HEK293 (cell line): ENCODE results near the gene YPEL5.

Experiments used
- CTCF ChIA-PET: fragments of 350-600 bp; formaldehyde crosslinking; extraction: SDS; loops from one replicate; lab custom pipeline; 2021; ENCODE audit warnings: antibody characterized with exemption; lab: Yijun Ruan, JAX
- POLR2A ChIA-PET: fragments of 300-600 bp; formaldehyde crosslinking; extraction: SDS; loops from one replicate; lab custom pipeline; 2020; ENCODE audit warnings: antibody characterized with exemption, inconsistent platforms; lab: Yijun Ruan, JAX
- H3K27ac ChIP-seq: fragments of 200-500 bp; sonication (Bioruptor generic); 2 replicates; pipeline ENCODE4 v1.5.1; 2014; ENCODE audit warnings: low read depth, low read length, control low read depth, inconsistent platforms; ENCODE audit errors: extremely low read depth
- H3K36me3 ChIP-seq, 2 experiments: fragments of 200-500 bp in 1 of 2; sonication (Bioruptor generic) in 1 of 2; 1 replicate in 1 of 2; 2 replicates in 1 of 2; pipeline ENCODE4 v1.5.1; 2014 to 2017; ENCODE audit warnings: inconsistent platforms in 2 of 2, low read length in 2 of 2; ENCODE audit not compliant: control insufficient read depth in 2 of 2, insufficient read depth in 1 of 2
- H3K4me1 ChIP-seq: fragments of 200-500 bp; sonication (Bioruptor generic); 2 replicates; pipeline ENCODE4 v1.5.1; 2014; ENCODE audit warnings: mild to moderate bottlenecking, low read length, inconsistent platforms; ENCODE audit not compliant: control insufficient read depth, insufficient read depth
- H3K4me3 ChIP-seq: 2 replicates; pipeline ENCODE4 v1.5.1; 2011; ENCODE audit warnings: low read depth, mild to moderate bottlenecking, control low read depth, low read length, moderate library complexity
- H3K9me3 ChIP-seq: fragments of 200-500 bp; sonication (Bioruptor generic); 2 replicates; pipeline ENCODE4 v1.5.1; 2014; ENCODE audit warnings: low read depth, low read length, inconsistent platforms; ENCODE audit not compliant: control insufficient read depth, insufficient read depth
- FEZF1 ChIP-seq: fragments of 450-650 bp; formaldehyde crosslinking; IDR thresholded peaks from 2 replicates; pipeline ENCODE4 v1.5.1; 2016; ENCODE audit warnings: missing biosample characterization, missing genetic modification characterization
- GLI2 ChIP-seq: fragments of 450-650 bp; formaldehyde crosslinking; IDR thresholded peaks from 2 replicates; pipeline ENCODE4; 2017; ENCODE audit warnings: missing biosample characterization, missing genetic modification characterization, low read depth, borderline replicate concordance
- IKZF3 ChIP-seq: fragments of 450-650 bp; IDR thresholded peaks from 2 replicates; pipeline ENCODE4 v1.5.0; 2018; ENCODE audit warnings: missing biosample characterization, mild to moderate bottlenecking, missing genetic modification characterization, moderate library complexity
- KLF8 ChIP-seq: fragments of 450-650 bp; formaldehyde crosslinking; IDR thresholded peaks from 2 replicates; pipeline ENCODE4 v1.5.1; 2016; ENCODE audit warnings: missing biosample characterization, missing genetic modification characterization
- MYNN ChIP-seq: fragments of 450-650 bp; formaldehyde crosslinking; IDR thresholded peaks from 2 replicates; pipeline ENCODE4 v1.5.1; 2016; ENCODE audit warnings: missing biosample characterization, missing genetic modification characterization, borderline replicate concordance
- REPIN1 ChIP-seq: fragments of 450-650 bp; formaldehyde crosslinking; IDR thresholded peaks from 2 replicates; pipeline ENCODE4 v1.5.1; 2017; ENCODE audit warnings: missing biosample characterization, missing genetic modification characterization, low read depth
- SALL2 ChIP-seq: fragments of 450-650 bp; formaldehyde crosslinking; IDR thresholded peaks from 2 replicates; pipeline ENCODE4 v1.5.0; 2017; ENCODE audit warnings: missing biosample characterization, mild to moderate bottlenecking, missing genetic modification characterization, borderline replicate concordance
- ZBTB17 ChIP-seq: fragments of 450-650 bp; formaldehyde crosslinking; IDR thresholded peaks from 2 replicates; pipeline ENCODE4 v1.5.1; 2016; ENCODE audit warnings: missing biosample characterization, missing genetic modification characterization
- ZFP41 ChIP-seq: fragments of 450-650 bp; formaldehyde crosslinking; IDR thresholded peaks from 2 replicates; pipeline ENCODE4 v1.5.1; 2016; ENCODE audit warnings: missing biosample characterization, missing genetic modification characterization, borderline replicate concordance
- ZNF132 ChIP-seq: fragments of 450-650 bp; formaldehyde crosslinking; IDR thresholded peaks from 2 replicates; pipeline ENCODE4 v1.5.1; 2017; ENCODE audit warnings: missing biosample characterization, missing genetic modification characterization, borderline replicate concordance
- ZNF266 ChIP-seq: fragments of 450-650 bp; formaldehyde crosslinking; IDR thresholded peaks from 2 replicates; pipeline ENCODE4 v1.5.1; 2016; ENCODE audit warnings: missing biosample characterization, missing genetic modification characterization, low read depth
- ZNF341 ChIP-seq: fragments of 450-650 bp; formaldehyde crosslinking; IDR thresholded peaks from 2 replicates; pipeline ENCODE4; 2016; ENCODE audit warnings: low read depth, missing biosample characterization, missing genetic modification characterization
- ZNF354C ChIP-seq: fragments of 450-650 bp; formaldehyde crosslinking; IDR thresholded peaks from 2 replicates; pipeline ENCODE4 v1.5.1; 2016; ENCODE audit warnings: missing biosample characterization, missing genetic modification characterization, low read depth, borderline replicate concordance
- ZNF521 ChIP-seq: fragments of 450-650 bp; formaldehyde crosslinking; IDR thresholded peaks from 2 replicates; pipeline ENCODE4 v1.5.1; 2017; ENCODE audit warnings: missing biosample characterization, mild to moderate bottlenecking, missing genetic modification characterization
- ZNF555 ChIP-seq: fragments of 450-650 bp; formaldehyde crosslinking; conservative IDR thresholded peaks from 2 replicates; pipeline ENCODE4 v1.5.1; 2017; ENCODE audit warnings: missing biosample characterization, mild to moderate bottlenecking, missing genetic modification characterization, inconsistent platforms
- ZNF600 ChIP-seq: fragments of 450-650 bp; formaldehyde crosslinking; IDR thresholded peaks from 2 replicates; pipeline ENCODE4 v1.5.1; 2016; ENCODE audit warnings: missing biosample characterization, missing genetic modification characterization
- ZNF654 ChIP-seq: fragments of 450-650 bp; formaldehyde crosslinking; IDR thresholded peaks from 2 replicates; pipeline ENCODE4 v1.5.1; 2016; ENCODE audit warnings: low read depth, missing biosample characterization, missing genetic modification characterization
- ZNF830 ChIP-seq: fragments of 450-650 bp; IDR thresholded peaks from 2 replicates; pipeline ENCODE4 v1.5.0; 2018; ENCODE audit warnings: missing biosample characterization, missing genetic modification characterization, low read depth, mild to moderate bottlenecking, moderate library complexity
- ZSCAN18 ChIP-seq: fragments of 450-650 bp; formaldehyde crosslinking; IDR thresholded peaks from 2 replicates; pipeline ENCODE4 v1.5.1; 2016; ENCODE audit warnings: missing biosample characterization, missing genetic modification characterization
- ZSCAN30 ChIP-seq: fragments of 450-650 bp; IDR thresholded peaks from 2 replicates; pipeline ENCODE4 v1.5.1; 2018; ENCODE audit warnings: missing biosample characterization, mild to moderate bottlenecking, missing genetic modification characterization, moderate library complexity
- TF ChIP-seq, protein P1 (sequence below): fragments of 450-650 bp; formaldehyde crosslinking; IDR thresholded peaks from 2 replicates; pipeline ENCODE4 v1.5.1; 2016; ENCODE audit warnings: missing biosample characterization, missing genetic modification characterization
- TF ChIP-seq, protein P2 (sequence below): fragments of 450-650 bp; formaldehyde crosslinking; IDR thresholded peaks from 2 replicates; pipeline ENCODE4 v1.5.1; 2016; ENCODE audit warnings: missing biosample characterization, missing genetic modification characterization
- TF ChIP-seq, protein P3 (sequence below): fragments of 450-650 bp; formaldehyde crosslinking; IDR thresholded peaks from 2 replicates; pipeline ENCODE4 v1.5.1; 2017; ENCODE audit warnings: missing biosample characterization, missing genetic modification characterization
- TF ChIP-seq, protein P4 (sequence below): fragments of 450-650 bp; formaldehyde crosslinking; IDR thresholded peaks from 2 replicates; pipeline ENCODE4 v1.5.1; 2017; ENCODE audit warnings: missing biosample characterization, missing genetic modification characterization

The YPEL5 gene

DNA sequence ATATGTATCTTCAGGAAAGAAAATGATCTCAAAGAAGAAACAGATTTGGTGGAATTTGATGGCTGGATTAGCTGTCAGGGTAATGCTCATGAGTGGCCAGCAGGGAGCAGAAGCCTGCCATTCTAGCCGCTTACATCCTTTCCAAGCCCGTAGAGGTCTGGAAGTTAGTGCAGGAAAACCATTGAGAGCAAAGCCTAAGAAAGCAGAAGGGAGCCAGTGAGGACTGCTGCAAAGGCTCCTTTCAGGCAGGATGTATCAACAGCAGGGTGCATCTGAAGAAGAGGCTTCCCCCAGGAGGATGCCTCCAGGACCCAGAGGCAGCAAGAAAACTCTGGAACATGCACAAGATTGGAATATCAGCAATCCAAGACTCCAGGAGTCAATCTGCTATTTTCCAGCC is 61.6 kb downstream of the YPEL5 start:
- Histone ChIP-seq H3K9me3 (no peaks in the 10 kb centered on the region), H3K4me1 (no peaks in the 10 kb centered on the region), H3K4me3 (no peak overlapping the region), H3K36me3 (no peaks in the 10 kb centered on the region), H3K27ac (no peak overlapping the region)
- CTCF ChIA-PET, result interaction anchor here (0.6 to 8.0 kb wide), 53 partner anchors 9 to 972 kb away, joined by 3 to 272 read pairs (median 4); partner anchors contain the start of genes LBH and LCLAT1
- TF ChIP-seq ZSCAN18, result no peak
- peak; percentile 22; the same call in 1 of the 2 replicates for TF ChIP-seq ZBTB17
- no peak for TF ChIP-seq ZNF600
- TF ChIP-seq, protein P1, sequence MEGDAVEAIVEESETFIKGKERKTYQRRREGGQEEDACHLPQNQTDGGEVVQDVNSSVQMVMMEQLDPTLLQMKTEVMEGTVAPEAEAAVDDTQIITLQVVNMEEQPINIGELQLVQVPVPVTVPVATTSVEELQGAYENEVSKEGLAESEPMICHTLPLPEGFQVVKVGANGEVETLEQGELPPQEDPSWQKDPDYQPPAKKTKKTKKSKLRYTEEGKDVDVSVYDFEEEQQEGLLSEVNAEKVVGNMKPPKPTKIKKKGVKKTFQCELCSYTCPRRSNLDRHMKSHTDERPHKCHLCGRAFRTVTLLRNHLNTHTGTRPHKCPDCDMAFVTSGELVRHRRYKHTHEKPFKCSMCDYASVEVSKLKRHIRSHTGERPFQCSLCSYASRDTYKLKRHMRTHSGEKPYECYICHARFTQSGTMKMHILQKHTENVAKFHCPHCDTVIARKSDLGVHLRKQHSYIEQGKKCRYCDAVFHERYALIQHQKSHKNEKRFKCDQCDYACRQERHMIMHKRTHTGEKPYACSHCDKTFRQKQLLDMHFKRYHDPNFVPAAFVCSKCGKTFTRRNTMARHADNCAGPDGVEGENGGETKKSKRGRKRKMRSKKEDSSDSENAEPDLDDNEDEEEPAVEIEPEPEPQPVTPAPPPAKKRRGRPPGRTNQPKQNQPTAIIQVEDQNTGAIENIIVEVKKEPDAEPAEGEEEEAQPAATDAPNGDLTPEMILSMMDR (tag by site-specific recombination), result peak; percentile 55; the same call in 1 of the 2 replicates
- TF ChIP-seq ZNF654 (tag by site-specific recombination), result peak; percentile 77
- TF ChIP-seq ZNF341 (tag by site-specific recombination), result no peak
- TF ChIP-seq FEZF1 (tag by site-specific recombination), result no peak
- peak; percentile 45; the same call in 1 of the 2 replicates for TF ChIP-seq IKZF3 (tag by site-specific recombination)
- POLR2A ChIA-PET, result interaction anchor here (2.8 kb wide), 1 partner anchor 25 kb away, joined by 11 read pairs; no protein-coding TSS in a partner anchor

DNA sequence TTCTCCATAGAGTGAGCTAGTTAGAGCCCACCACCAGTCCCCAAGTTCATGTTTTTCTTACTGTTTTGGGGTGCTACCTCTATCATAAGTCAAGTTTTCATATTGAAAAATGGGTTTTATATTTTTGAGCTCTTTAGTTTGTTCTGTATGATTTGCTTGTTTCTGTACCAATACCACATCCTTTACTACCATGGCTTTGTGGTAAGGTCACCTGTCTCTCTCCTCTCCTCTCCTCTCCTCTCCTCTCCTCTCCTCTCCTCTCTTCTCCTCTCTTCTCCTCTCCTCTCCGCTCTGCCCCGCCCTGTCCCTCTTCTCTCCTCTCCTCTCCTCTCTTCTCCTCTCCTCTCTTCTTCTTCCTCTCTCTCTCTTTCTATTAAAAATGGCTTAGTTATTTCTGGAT is 62.4 kb downstream of the YPEL5 start:
- Histone ChIP-seq H3K4me1 (no peaks in the 10 kb centered on the region), H3K9me3 (no peaks in the 10 kb centered on the region), H3K36me3 (no peaks in the 10 kb centered on the region), H3K4me3 (no peak overlapping the region), H3K27ac (no peak overlapping the region)
- POLR2A ChIA-PET, result interaction anchor here (0.6 to 2.8 kb wide), 3 partner anchors 22 to 25 kb away, joined by 3 to 11 read pairs (median 6); partner anchors contain the start of gene LBH
- TF ChIP-seq ZNF266 (tag by site-specific recombination) (no peak), MYNN (no peak), IKZF3 (tag by site-specific recombination) (no peak), REPIN1 (tag by site-specific recombination) (no peak), ZNF354C (tag by site-specific recombination) (no peak), KLF8 (tag by site-specific recombination) (no peak), ZSCAN30 (tag by site-specific recombination) (no peak), ZNF521 (tag by site-specific recombination) (no peak), ZNF600 (no peak), ZFP41 (tag by site-specific recombination) (no peak), GLI2 (tag by site-specific recombination) (no peak), SALL2 (tag by site-specific recombination) (no peak), ZNF132 (tag by site-specific recombination) (no peak), ZNF555 (tag by site-specific recombination) (no peak), ZNF830 (tag by site-specific recombination) (no peak)
- TF ChIP-seq, protein P2, sequence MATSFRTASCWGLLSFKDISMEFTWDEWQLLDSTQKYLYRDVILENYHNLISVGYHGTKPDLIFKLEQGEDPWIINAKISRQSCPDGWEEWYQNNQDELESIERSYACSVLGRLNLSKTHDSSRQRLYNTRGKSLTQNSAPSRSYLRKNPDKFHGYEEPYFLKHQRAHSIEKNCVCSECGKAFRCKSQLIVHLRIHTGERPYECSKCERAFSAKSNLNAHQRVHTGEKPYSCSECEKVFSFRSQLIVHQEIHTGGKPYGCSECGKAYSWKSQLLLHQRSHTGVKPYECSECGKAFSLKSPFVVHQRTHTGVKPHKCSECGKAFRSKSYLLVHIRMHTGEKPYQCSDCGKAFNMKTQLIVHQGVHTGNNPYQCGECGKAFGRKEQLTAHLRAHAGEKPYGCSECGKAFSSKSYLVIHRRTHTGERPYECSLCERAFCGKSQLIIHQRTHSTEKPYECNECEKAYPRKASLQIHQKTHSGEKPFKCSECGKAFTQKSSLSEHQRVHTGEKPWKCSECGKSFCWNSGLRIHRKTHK (tag by site-specific recombination), result no peak
- TF ChIP-seq, protein P3, sequence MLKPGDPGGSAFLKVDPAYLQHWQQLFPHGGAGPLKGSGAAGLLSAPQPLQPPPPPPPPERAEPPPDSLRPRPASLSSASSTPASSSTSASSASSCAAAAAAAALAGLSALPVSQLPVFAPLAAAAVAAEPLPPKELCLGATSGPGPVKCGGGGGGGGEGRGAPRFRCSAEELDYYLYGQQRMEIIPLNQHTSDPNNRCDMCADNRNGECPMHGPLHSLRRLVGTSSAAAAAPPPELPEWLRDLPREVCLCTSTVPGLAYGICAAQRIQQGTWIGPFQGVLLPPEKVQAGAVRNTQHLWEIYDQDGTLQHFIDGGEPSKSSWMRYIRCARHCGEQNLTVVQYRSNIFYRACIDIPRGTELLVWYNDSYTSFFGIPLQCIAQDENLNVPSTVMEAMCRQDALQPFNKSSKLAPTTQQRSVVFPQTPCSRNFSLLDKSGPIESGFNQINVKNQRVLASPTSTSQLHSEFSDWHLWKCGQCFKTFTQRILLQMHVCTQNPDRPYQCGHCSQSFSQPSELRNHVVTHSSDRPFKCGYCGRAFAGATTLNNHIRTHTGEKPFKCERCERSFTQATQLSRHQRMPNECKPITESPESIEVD (tag by site-specific recombination), result no peak
- TF ChIP-seq, protein P4, sequence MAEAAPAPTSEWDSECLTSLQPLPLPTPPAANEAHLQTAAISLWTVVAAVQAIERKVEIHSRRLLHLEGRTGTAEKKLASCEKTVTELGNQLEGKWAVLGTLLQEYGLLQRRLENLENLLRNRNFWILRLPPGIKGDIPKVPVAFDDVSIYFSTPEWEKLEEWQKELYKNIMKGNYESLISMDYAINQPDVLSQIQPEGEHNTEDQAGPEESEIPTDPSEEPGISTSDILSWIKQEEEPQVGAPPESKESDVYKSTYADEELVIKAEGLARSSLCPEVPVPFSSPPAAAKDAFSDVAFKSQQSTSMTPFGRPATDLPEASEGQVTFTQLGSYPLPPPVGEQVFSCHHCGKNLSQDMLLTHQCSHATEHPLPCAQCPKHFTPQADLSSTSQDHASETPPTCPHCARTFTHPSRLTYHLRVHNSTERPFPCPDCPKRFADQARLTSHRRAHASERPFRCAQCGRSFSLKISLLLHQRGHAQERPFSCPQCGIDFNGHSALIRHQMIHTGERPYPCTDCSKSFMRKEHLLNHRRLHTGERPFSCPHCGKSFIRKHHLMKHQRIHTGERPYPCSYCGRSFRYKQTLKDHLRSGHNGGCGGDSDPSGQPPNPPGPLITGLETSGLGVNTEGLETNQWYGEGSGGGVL (tag by site-specific recombination), result no peak
- CTCF ChIA-PET, result interaction anchor here (0.6 to 8.0 kb wide), 36 partner anchors 8 to 971 kb away, joined by 3 to 272 read pairs (median 4); partner anchors contain the start of gene LBH
